GM12864 (cell line): Measurements from ENCODE around the gene LARGE1.

Source experiments
- DNase-seq: peaks from one replicate; pipeline ENCODE4 v3.0.0-alpha.2; 2011; ENCODE audit warnings: low read depth
- H3K4me3 ChIP-seq: 2 replicates; pipeline ENCODE4 v1.5.1; 2011; ENCODE audit warnings: mild to moderate bottlenecking, low read depth, low read length, control low read depth
- TF ChIP-seq, protein P1 (sequence below): IDR thresholded peaks from 2 replicates; pipeline ENCODE4 v1.5.1; 2011; ENCODE audit warnings: low read depth, mild to moderate bottlenecking, moderate library complexity, low read length, control low read depth, inconsistent platforms; ENCODE audit errors: missing control alignments

The LARGE1 gene

DNA sequence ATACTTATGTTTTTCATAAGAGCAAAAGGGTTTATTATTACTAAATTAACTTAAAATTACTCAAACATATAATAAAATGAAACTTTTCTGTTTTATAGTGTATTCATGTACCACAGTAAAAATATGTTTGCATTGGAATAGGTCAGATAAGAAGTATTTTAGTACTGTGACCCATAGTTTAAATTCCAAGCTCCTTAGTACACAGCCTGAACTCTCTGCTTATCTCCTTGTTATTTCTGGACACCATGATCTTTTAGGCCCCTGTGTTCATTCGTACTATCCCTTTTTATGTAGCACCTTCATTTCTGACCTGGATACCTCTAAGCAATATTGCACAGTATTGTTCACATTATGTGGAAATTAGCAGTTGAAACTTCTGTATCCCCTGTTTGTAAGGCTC is 565.3 kb downstream of the LARGE1 start:
- no peak for DNase-seq
- no peak overlapping the region for H3K4me3 ChIP-seq
- TF ChIP-seq, protein P1, sequence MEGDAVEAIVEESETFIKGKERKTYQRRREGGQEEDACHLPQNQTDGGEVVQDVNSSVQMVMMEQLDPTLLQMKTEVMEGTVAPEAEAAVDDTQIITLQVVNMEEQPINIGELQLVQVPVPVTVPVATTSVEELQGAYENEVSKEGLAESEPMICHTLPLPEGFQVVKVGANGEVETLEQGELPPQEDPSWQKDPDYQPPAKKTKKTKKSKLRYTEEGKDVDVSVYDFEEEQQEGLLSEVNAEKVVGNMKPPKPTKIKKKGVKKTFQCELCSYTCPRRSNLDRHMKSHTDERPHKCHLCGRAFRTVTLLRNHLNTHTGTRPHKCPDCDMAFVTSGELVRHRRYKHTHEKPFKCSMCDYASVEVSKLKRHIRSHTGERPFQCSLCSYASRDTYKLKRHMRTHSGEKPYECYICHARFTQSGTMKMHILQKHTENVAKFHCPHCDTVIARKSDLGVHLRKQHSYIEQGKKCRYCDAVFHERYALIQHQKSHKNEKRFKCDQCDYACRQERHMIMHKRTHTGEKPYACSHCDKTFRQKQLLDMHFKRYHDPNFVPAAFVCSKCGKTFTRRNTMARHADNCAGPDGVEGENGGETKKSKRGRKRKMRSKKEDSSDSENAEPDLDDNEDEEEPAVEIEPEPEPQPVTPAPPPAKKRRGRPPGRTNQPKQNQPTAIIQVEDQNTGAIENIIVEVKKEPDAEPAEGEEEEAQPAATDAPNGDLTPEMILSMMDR = no peak

DNA sequence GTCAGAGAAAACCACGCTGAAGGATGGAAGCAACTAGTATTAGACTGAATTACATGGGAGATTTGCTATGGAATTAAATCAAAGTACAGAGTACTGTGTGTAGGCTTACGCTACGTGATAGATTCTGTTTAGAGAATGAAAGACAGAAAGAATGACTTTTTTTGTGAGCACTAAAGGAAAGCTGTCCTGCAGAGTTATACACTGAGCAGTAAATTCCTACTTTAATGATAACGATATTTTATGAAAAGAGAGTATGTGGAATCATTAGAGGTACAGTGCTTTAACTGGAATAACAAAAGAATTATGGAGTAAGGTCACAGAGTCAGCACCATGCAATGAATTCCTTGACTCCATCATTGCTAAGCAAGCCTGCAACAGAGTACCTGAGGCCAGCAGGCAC is 566.8 kb downstream of the LARGE1 start:
- TF ChIP-seq, protein P1 = no peak
- DNase-seq = no peak
- H3K4me3 ChIP-seq = no peak overlapping the region

DNA sequence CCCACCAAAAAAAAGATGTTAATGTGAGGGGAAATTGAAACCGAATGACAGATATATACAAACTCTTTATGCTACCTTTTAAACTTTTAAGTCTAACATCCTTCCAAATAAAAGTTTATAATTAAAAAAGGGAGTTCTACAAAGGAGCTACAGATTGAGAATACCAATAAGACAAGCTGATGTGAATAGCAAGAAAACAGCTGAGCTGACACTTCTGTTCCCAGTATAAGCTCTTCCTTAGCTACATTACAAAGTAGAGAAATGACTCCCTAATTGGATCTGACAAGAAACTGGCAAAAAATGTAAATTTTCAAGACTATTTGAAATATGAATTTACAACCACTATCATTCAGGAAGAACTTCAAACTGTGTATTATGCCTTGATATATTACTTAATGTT is 567.5 kb downstream of the LARGE1 start:
- H3K4me3 ChIP-seq = no peak overlapping the region
- TF ChIP-seq, protein P1 = no peak
- DNase-seq = no peak

DNA sequence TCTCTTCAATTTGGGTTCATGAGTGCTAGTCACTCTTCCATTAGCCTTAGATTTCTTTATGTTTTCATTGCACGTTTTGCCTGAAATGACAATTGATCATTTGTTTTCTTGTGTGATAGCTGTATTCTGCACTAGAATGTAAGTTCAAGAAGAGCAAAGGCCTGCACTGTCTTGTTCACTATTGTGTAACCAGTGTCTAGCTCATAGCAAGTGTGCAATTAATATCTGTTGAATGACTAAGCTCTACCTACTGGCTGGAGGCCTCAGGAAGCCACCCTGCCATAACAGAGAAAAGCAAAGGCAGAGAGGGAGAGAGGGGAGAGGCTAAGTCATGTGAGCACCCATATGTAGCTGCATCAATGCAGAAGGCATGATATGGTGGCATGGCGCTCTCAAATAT is 569.3 kb downstream of the LARGE1 start:
- TF ChIP-seq, protein P1 = no peak
- no peak overlapping the region for H3K4me3 ChIP-seq
- no peak for DNase-seq

DNA sequence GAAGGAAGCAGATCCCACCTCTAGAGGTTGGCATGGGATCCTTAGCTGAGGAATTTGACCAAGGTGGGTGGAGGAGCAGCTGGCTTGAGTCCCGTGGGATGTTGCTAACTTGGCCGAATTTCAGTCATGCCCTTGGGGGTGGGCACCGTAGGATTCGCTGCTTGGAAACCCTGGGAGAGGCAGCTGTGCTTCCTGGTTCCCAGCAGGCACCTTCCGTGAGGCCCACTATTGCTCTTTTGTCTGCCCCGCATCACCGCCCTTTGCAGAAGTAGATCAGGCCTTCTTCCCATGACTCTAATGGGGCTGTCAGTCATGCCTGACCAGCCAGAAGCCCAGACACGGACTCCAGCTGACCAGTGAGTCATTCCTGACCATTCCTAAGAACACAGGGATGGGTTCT is 569.8 kb downstream of the LARGE1 start:
- TF ChIP-seq, protein P1 = no peak
- H3K4me3 ChIP-seq = no peak overlapping the region
- DNase-seq = no peak

DNA sequence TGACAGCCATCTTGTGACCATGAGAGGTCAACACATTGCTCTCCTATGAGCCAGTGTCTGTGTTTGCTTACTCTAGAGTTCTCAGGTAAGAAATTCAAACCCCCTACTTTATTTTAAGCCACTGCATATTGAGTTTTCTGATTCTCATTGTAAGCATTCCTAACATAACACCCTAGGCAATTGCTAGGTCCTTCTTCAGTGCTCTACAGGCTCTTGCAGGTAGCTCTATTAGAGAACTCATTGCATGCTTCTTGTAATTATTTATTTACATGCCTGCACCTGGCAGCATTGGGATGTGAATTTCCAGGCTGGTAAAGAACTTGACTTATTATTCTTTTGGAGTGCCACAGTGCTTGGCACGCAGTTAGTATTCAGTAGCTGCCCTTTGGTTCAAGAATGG is 573.3 kb downstream of the LARGE1 start:
- H3K4me3 ChIP-seq = no peak overlapping the region
- TF ChIP-seq, protein P1 = no peak
- DNase-seq = no peak

DNA sequence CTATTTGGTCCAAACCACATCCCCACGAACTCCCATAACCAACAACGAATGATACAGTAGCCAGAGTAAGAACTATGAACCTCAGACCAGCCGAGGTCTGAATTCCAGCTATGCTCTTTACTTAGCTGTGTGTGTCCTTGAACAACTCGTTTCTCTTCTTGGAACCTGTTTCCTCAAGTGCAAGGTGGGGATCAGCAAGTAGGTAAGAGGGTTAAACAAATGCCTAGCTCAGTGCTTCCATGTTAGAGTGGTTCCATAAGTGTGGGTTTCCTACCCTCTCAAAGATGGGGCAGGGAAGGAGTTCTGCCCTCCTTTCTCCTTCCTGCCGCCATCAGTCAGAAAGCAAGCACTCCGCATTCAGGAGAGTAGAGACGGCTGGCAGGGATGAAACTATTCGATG is 578.7 kb downstream of the LARGE1 start:
- H3K4me3 ChIP-seq = no peak overlapping the region
- no peak for DNase-seq
- TF ChIP-seq, protein P1 = no peak
